Keratinocyte (primary cell): ENCODE measurements around the gene TNPO2. TPM values are rescaled to one million over a fixed set of nuclear protein-coding genes. Genes with fewer than 3 reads are reported as not detected.
A peak's percentile ranks its signal among the peaks of the same experiment; 100 is the strongest.

ENCODE experiments used
- DNase-seq: peaks from one replicate; pipeline ENCODE4 v3.0.0-alpha.2; 2011; ENCODE audit warnings: low read depth, missing footprints, low spot score
- FAIRE-seq: peaks from 2 replicates; lab custom pipeline; 2011; peaks lifted over from hg19 to GRCh38; lab: Jason Lieb, UNC
- H2AFZ ChIP-seq: 2 replicates; pipeline ENCODE4 v1.6.0; 2012; ENCODE audit warnings: low read length, control low read depth, inconsistent platforms; ENCODE audit not compliant: control insufficient read depth
- H3K27ac ChIP-seq: 2 replicates; pipeline ENCODE4 v1.5.1; 2011; ENCODE audit warnings: low read length; ENCODE audit not compliant: control insufficient read depth, insufficient read depth
- H3K27me3 ChIP-seq: 3 replicates; pipeline ENCODE4 v1.6.0; 2011; ENCODE audit warnings: low read length; ENCODE audit not compliant: control insufficient read depth, insufficient read depth; ENCODE audit errors: extremely low read depth
- H3K36me3 ChIP-seq, 2 experiments: 2 replicates in 1 of 2; 3 replicates in 1 of 2; pipeline ENCODE4 v1.5.1; 2011; ENCODE audit warnings: low read length in 2 of 2, mild to moderate bottlenecking in 1 of 2; ENCODE audit not compliant: control insufficient read depth in 2 of 2, insufficient read depth in 2 of 2; ENCODE audit errors: extremely low read depth in 1 of 2
- H3K4me1 ChIP-seq: 3 replicates; pipeline ENCODE4 v1.5.1; 2011; ENCODE audit warnings: low read length; ENCODE audit not compliant: control insufficient read depth, insufficient read depth; ENCODE audit errors: extremely low read depth
- H3K4me2 ChIP-seq: 3 replicates; pipeline ENCODE4 v1.6.0; 2011; ENCODE audit warnings: low read depth, low read length; ENCODE audit not compliant: control insufficient read depth, insufficient read depth; ENCODE audit errors: extremely low read depth
- H3K4me3 ChIP-seq, 3 experiments: fragments of 200-600 bp in 1 of 3; sonication (generic) in 1 of 3; 2 replicates in 2 of 3; 3 replicates in 1 of 3; pipeline ENCODE4 v1.5.1; 2011 to 2016; ENCODE audit warnings: low read length in 3 of 3, mild to moderate bottlenecking in 3 of 3, control low read depth in 2 of 3, inconsistent platforms in 1 of 3, low read depth in 1 of 3, mixed read lengths in 1 of 3, mixed run types in 1 of 3, moderate library complexity in 1 of 3; ENCODE audit not compliant: control insufficient read depth in 2 of 3, insufficient read depth in 2 of 3; ENCODE audit errors: extremely low read depth in 1 of 3
- H3K79me2 ChIP-seq: 2 replicates; pipeline ENCODE4 v1.6.0; 2012; ENCODE audit warnings: low read length; ENCODE audit not compliant: control insufficient read depth, insufficient read depth
- H3K9ac ChIP-seq: 3 replicates; pipeline ENCODE4 v1.6.0; 2011; ENCODE audit warnings: low read length; ENCODE audit not compliant: control insufficient read depth, insufficient read depth; ENCODE audit errors: extremely low read depth
- H3K9me1 ChIP-seq: 3 replicates; pipeline ENCODE4 v1.6.0; 2011; ENCODE audit warnings: low read length; ENCODE audit not compliant: control insufficient read depth, insufficient read depth; ENCODE audit errors: extremely low read depth
- H3K9me3 ChIP-seq: 2 replicates; pipeline ENCODE4 v1.5.1; 2012; ENCODE audit warnings: low read depth, low read length; ENCODE audit not compliant: control insufficient read depth
- H4K20me1 ChIP-seq: 3 replicates; pipeline ENCODE4 v1.6.0; 2011; ENCODE audit warnings: low read length; ENCODE audit not compliant: control insufficient read depth, insufficient read depth; ENCODE audit errors: extremely low read depth
- EZH2 ChIP-seq: IDR thresholded peaks from one replicate; pipeline ENCODE4 v1.6.1; 2012; ENCODE audit warnings: inconsistent platforms, mild to moderate bottlenecking, low read length, moderate library complexity
- dilution Hi-C: fragments of 300-500 bp; cut with MboI; formaldehyde crosslinking; loops from one replicate; pipeline ENCODE4 v1.7.0; 2020; ENCODE audit warnings: low sequenced_read_pairs; ENCODE audit not compliant: extremely low pct_ligation_motif_present
- polyA plus RNA-seq, 5 experiments: library from polyadenylated mRNA; depleted of rRNA in 3 of 5; stranded (reverse) in 3 of 5; stranded (forward) in 1 of 5; unstranded in 1 of 5; fragments of >200 nt; gene quantifications; 1 replicate in 1 of 5; 2 replicates in 3 of 5; 3 replicates in 1 of 5; pipeline versions ENCODE4 v1.2.1 to v1.2.3, GENCODE V29; 2011 to 2012; ENCODE audit warnings: missing spikeins in 2 of 5, low read depth in 1 of 5, low replicate concordance in 1 of 5
- TF ChIP-seq, protein P1 (sequence below), 3 experiments: IDR thresholded peaks in 1 of 3; conservative IDR thresholded peaks in 1 of 3; optimal IDR thresholded peaks in 1 of 3; 2 replicates in 2 of 3; 3 replicates in 1 of 3; pipeline versions ENCODE3 to v1.5.1; 2011; ENCODE audit warnings: low read length in 3 of 3, mild to moderate bottlenecking in 3 of 3, moderate library complexity in 2 of 3, control low read depth in 1 of 3, inconsistent platforms in 1 of 3; ENCODE audit not compliant: insufficient read depth in 2 of 3; ENCODE audit errors: extremely low read depth in 1 of 3

TNPO2 gene
- polyA plus RNA-seq, 1 donor (not counting 4 experiments of a cell fraction or from before 2014, with no cell fraction given), result 75.3 TPM

- dilution Hi-C loops, result no loop called here
- H3K27ac ChIP-seq, result peak within 1 kb of the TSS; percentile 78
- FAIRE-seq, result no peak
Observed at GRCh38 chr19:12666265-12667048, 57.3 kb downstream of the TNPO2 start, which contains the start of the genes MAN2B1 and WDR83. TSS of gene MAN2B1 (minus strand) at chr19:12666742. CDS start at chr19:12666701, 41 bp downstream. TSS of gene WDR83 (plus strand) at chr19:12666807. CDS start at chr19:12669791, 2,984 bp downstream.

DNA sequence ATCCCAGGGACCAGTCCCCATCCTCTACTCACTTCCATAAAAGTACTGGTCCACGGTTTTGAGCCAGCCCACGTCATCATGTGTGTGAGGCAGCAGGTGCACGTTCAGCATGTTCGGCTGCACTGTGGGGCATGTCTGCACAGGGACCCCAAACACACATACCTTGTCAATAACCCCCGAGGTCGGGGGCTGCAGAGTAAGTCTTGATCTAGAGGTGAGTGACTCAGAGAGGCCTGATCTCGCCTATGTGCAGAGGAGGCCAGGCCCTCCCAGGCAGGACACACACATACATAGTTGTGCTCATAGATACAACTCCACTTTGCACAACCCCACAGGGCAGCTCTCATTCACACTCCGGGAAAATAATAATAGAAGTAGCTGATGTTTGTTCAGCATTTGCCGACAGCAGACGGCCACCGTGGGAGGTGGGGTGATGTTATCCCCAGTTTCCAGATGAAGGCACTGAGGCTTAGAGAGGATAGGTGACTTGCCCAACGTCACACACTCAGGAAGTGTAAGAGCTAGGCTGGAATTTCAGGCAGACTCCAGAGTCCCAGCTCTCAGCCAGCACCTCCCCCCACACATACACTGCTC, 58.0 kb downstream of the TNPO2 start:
- Histone ChIP-seq H3K9me3 (no peaks in the 10 kb centered on the region), H3K4me2 (peak overlapping the region; percentile 99), H2AFZ (peak overlapping the region; percentile 88), H3K4me3 (peak overlapping the region; percentile 64 to 95 (median 81)), H3K79me2 (peaks cover 42% of the 10 kb centered on the region), H3K27me3 (no peaks in the 10 kb centered on the region), H4K20me1 (no peaks in the 10 kb centered on the region), H3K9me1 (peaks cover 3% of the 10 kb centered on the region), H3K36me3 (peaks cover 14 to 26% of the 10 kb centered on the region in 2 experiments), H3K9ac (peak overlapping the region; percentile 90), H3K27ac (peak overlapping the region; percentile 78), H3K4me1 (peaks cover 34% of the 10 kb centered on the region)
- FAIRE-seq (no peak), DNase-seq (no peak)
- dilution Hi-C loops, result no loop called here
- TF ChIP-seq, protein P1, sequence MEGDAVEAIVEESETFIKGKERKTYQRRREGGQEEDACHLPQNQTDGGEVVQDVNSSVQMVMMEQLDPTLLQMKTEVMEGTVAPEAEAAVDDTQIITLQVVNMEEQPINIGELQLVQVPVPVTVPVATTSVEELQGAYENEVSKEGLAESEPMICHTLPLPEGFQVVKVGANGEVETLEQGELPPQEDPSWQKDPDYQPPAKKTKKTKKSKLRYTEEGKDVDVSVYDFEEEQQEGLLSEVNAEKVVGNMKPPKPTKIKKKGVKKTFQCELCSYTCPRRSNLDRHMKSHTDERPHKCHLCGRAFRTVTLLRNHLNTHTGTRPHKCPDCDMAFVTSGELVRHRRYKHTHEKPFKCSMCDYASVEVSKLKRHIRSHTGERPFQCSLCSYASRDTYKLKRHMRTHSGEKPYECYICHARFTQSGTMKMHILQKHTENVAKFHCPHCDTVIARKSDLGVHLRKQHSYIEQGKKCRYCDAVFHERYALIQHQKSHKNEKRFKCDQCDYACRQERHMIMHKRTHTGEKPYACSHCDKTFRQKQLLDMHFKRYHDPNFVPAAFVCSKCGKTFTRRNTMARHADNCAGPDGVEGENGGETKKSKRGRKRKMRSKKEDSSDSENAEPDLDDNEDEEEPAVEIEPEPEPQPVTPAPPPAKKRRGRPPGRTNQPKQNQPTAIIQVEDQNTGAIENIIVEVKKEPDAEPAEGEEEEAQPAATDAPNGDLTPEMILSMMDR (optimal IDR thresholded peaks at IDR 0.05 in 1 of 3, IDR thresholded peaks at IDR 0.05 in 1 of 3, conservative IDR thresholded peaks at IDR 0.05 in 1 of 3; ENCODE audit: extremely low read depth in 1 of 3, insufficient read depth in 2 of 3, low read length in 3 of 3), result no peak
- no peak for TF ChIP-seq EZH2

More at GRCh38 chr19:12666265-12667048, 57.3 kb downstream of the TNPO2 start, which contains the start of the genes MAN2B1 and WDR83:
- peaks cover 43% of the 10 kb centered on the region for H3K79me2 ChIP-seq
- H3K4me2 ChIP-seq, result peak within 1 kb of the TSS; percentile 99
- H3K9ac ChIP-seq, result peak within 1 kb of the TSS; percentile 90
- peak within 1 kb of the TSS; percentile 91 for H2AFZ ChIP-seq
- no peaks in the 10 kb centered on the region for H3K9me1 ChIP-seq
- peak within 1 kb of the TSS; percentile 64 to 95 (median 81) for H3K4me3 ChIP-seq
- H3K9me3 ChIP-seq, result no peaks in the 10 kb centered on the region
- H3K4me1 ChIP-seq, result peaks cover 34% of the 10 kb centered on the region
- TF ChIP-seq, protein P1 (optimal IDR thresholded peaks at IDR 0.05 in 1 of 3, IDR thresholded peaks at IDR 0.05 in 1 of 3, conservative IDR thresholded peaks at IDR 0.05 in 1 of 3; ENCODE audit: extremely low read depth in 1 of 3, insufficient read depth in 2 of 3, low read length in 3 of 3), result peak in 1 of 3 experiments; percentile 7
- no peak for TF ChIP-seq EZH2
- no peaks in the 10 kb centered on the region for H3K27me3 ChIP-seq
- no peaks in the 10 kb centered on the region for H4K20me1 ChIP-seq
- no peak for DNase-seq
- H3K36me3 ChIP-seq, result peaks cover 11 to 19% of the 10 kb centered on the region in 2 experiments
